Measurements from ENCODE around the gene NKX2-3. TPM values are rescaled to one million over a fixed set of nuclear protein-coding genes. Genes with fewer than 3 reads are reported as not detected.

The NKX2-3 gene
- total RNA-seq, 1 experiment from 2014 or later: not detected

DNA sequence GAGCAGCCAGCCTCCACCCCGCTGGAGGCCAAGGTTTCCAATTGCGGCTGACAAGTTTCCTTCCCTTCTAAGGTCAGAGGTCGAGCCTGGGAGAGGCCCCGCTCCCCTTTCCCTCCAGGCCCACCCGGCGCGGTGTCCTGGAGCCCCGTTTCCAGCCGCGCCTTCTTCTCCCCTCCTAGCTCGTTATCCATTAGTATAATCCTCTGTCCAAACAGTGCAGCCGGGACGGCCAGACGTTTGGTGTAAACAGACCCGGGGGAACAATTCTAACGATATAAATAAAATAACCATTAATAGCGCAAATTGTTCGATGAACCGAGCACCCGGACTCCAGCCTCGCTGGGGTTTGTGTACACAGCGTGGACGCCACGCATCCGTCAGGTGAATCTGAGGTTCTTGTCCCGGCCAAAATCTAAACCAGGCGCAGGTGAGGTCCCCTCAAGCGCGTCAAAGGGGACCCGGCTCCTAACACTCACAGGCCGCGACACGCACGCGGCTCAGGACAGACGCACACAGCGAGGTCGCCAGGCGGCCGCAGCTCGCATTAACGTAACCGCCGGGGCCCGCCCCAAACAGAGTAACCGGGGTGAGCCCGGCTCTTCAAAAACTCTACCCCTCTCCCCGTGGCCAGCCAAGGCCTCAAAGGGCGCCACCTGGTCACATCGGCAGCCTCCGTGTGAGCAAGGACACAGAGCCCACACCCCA, 10.8 kb upstream of the NKX2-3 start:
- ATAC-seq (no peak), DNase-seq (ENCODE audit: low read depth, low spot score) (no peak)
- TF ChIP-seq EZH2phosphoT487 (IDR thresholded peaks at IDR 0.05; ENCODE audit: borderline replicate concordance): no peak
- TF ChIP-seq FOSL1 (IDR thresholded peaks at IDR 0.05; ENCODE audit: low read depth): no peak
- TF ChIP-seq ZFX (IDR thresholded peaks at IDR 0.05): no peak
- TF ChIP-seq CBX3 (IDR thresholded peaks at IDR 0.05; ENCODE audit: low read depth): no peak
- TF ChIP-seq SP1 (IDR thresholded peaks at IDR 0.05; ENCODE audit: low read depth): no peak
- TF ChIP-seq POLR2AphosphoS5 (IDR thresholded peaks at IDR 0.05; ENCODE audit: low read depth, low read length): no peak
- no peak for TF ChIP-seq TCF7L2 (IDR thresholded peaks at IDR 0.05; ENCODE audit: borderline replicate concordance, extremely low read depth, insufficient read depth, insufficient read length)
- no peak for TF ChIP-seq SRF (IDR thresholded peaks at IDR 0.05; ENCODE audit: low read depth)
- no peak for TF ChIP-seq YY1 (IDR thresholded peaks at IDR 0.05; ENCODE audit: extremely low read depth, insufficient replicate concordance, low read depth, low read length)
- no peak for TF ChIP-seq POLR2A (IDR thresholded peaks at IDR 0.05; ENCODE audit: borderline replicate concordance, extremely low read depth, insufficient read depth, insufficient read length)
- TF ChIP-seq, protein P1, sequence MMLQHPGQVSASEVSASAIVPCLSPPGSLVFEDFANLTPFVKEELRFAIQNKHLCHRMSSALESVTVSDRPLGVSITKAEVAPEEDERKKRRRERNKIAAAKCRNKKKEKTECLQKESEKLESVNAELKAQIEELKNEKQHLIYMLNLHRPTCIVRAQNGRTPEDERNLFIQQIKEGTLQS (IDR thresholded peaks at IDR 0.05): no peak
- no peak for TF ChIP-seq EGR1 (IDR thresholded peaks at IDR 0.05; ENCODE audit: low read depth)
- no peak for TF ChIP-seq ELF1 (IDR thresholded peaks at IDR 0.05; ENCODE audit: borderline replicate concordance, low read depth)
- TF ChIP-seq SIN3A (IDR thresholded peaks at IDR 0.05; ENCODE audit: low read depth): no peak
- no peaks in the 10 kb centered on the region for H3K36me3 ChIP-seq (ENCODE audit: control insufficient read depth in 1 of 2, insufficient read depth in 2 of 2, low read length in 2 of 2)
- H3K9ac ChIP-seq (ENCODE audit: low read length): no peak overlapping the region
- H3K4me1 ChIP-seq (ENCODE audit: control insufficient read depth in 1 of 2, insufficient read depth in 2 of 2, low read length in 2 of 2): no peaks in the 10 kb centered on the region
- no peak overlapping the region for H3K27ac ChIP-seq (ENCODE audit: low read depth, low read length)
- no peaks in the 10 kb centered on the region for H3K9me2 ChIP-seq (ENCODE audit: insufficient read depth)
- H3K4me3 ChIP-seq (replicated peaks in 1 of 2; ENCODE audit: low read depth in 1 of 2, low read length in 2 of 2): no peak overlapping the region
- H3K79me2 ChIP-seq (ENCODE audit: insufficient read depth, low read length): no peaks in the 10 kb centered on the region
- BruUV-seq (replicated peaks): no TSS peak
- H3K9me3 ChIP-seq (ENCODE audit: control insufficient read depth in 1 of 2, insufficient read depth in 1 of 2, low read depth in 1 of 2, low read length in 2 of 2): no peaks in the 10 kb centered on the region
- RAD21 ChIA-PET (ENCODE audit: low non-redundant PET in 1 of 2, low total read pairs in 2 of 2, uncharacterized antibody in 2 of 2, unreplicated experiment in 2 of 2): no interaction called here
- POLR2A ChIA-PET: no interaction called here
- CTCF ChIA-PET: no interaction called here
- intact Hi-C loops (cut with micrococcal nuclease): no loop called here
- H3K4me2 ChIP-seq (ENCODE audit: low read length): no peak overlapping the region
- no peaks in the 10 kb centered on the region for H3K27me3 ChIP-seq (ENCODE audit: insufficient read depth, low read length)
- H2AFZ ChIP-seq (ENCODE audit: low read depth, low read length, poor library complexity, severe bottlenecking): no peak overlapping the region
- no peaks in the 10 kb centered on the region for H4K20me1 ChIP-seq (ENCODE audit: insufficient read depth)
